ENCODE data around the gene RAB3IP. TPM values are rescaled to one million over a fixed set of nuclear protein-coding genes. Genes with fewer than 3 reads are reported as not detected.

The RAB3IP gene
- total and polyA plus RNA-seq, 12 donors, result 14.2 to 33.3 (median 22.5) TPM

DNA sequence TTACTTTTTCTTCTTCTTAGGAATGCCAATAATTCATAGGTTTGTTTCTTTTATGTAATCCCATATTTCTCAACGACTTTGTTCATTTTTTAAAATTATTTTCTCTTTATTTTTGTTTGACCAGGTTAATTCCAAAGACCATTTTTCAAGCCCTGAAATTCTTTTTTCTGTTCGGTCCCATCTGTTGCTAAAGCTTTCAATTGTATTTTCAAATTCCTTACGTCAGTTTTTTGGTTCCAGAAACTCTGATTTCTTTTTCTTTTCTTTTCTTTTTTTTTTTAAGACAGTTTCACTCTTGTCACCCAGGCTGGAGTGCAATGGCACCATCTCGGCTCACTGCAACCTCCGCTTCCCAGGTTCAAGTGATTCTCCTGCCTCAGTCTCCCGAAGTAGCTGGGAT is 27.6 kb downstream of the RAB3IP start:
- Histone ChIP-seq H3K27ac (no peak overlapping the region), H3K9me3 (peaks cover 0 to 88% (median 11%) of the 10 kb centered on the region in 11 donors), H3K27me3 (no peaks in the 10 kb centered on the region), H3K4me1 (no peaks in the 10 kb centered on the region), H3K4me3 (no peak overlapping the region), H3K36me3 (peaks cover 0 to 35% (median 4%) of the 10 kb centered on the region in 9 donors)
- no peak for DNase-seq
- 91 to 97% methylated on average over 6 of the region's 6 CpGs for WGBS, 2 donors
- TF ChIP-seq CTCF (IDR thresholded peaks at IDR 0.05), result no peak
- intact Hi-C loops (cut with DNase I), result loop anchor here in 1 of 10 donors (10.0 kb wide), 1 partner anchor 1891 kb away; no protein-coding TSS in a partner anchor
- ATAC-seq, result no peak

- Histone ChIP-seq H3K9me3 (peaks cover 0 to 5% (median 0%) of the 10 kb centered on the region in 11 donors), H3K27me3 (no peaks in the 10 kb centered on the region), H3K4me1 (no peaks in the 10 kb centered on the region), H3K27ac (no peak overlapping the region), H3K4me3 (no peak overlapping the region), H3K36me3 (no peaks in the 10 kb centered on the region)
- intact Hi-C loops (cut with DNase I), result no loop called here
- WGBS, 2 donors, result 53 to 62% methylated on average over 7 of the region's 7 CpGs
- TF ChIP-seq CTCF (IDR thresholded peaks at IDR 0.05), result peak in 1 of 9 donors; percentile 34
- ATAC-seq (no peak), DNase-seq (no peak)
These were observed 41.3 kb downstream of the RAB3IP start for GRCh38 chr12:69779928-69780327.

DNA sequence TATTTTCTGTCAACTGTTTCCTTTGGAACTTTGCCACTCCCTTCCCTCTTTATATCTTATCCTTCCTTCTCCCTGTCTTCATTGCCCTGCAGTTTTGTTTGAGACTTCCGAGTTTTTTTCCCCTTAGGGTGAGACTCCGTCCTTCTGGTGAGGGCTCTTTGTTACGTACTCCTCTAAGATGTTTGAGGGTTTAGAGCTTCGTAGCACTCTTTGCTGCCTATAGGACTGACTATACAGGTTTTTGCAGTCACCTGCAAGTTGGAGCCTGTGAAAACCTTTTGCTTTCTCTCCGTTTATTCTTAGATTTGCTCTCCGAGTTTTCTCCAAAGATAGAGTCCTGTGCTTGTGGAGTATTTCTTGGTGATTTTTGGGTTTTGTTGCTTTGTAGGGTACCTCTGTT is 44.7 kb downstream of the RAB3IP start:
- no peak for TF ChIP-seq CTCF (IDR thresholded peaks at IDR 0.05)
- no peaks in the 10 kb centered on the region for H3K27me3 ChIP-seq
- no peak overlapping the region for H3K4me3 ChIP-seq
- H3K27ac ChIP-seq, result no peak overlapping the region
- intact Hi-C loops (cut with DNase I), result no loop called here
- no peak for ATAC-seq
- H3K9me3 ChIP-seq, result peaks cover 0 to 5% (median 0%) of the 10 kb centered on the region in 11 donors
- H3K36me3 ChIP-seq, result peaks cover 0 to 12% (median 0%) of the 10 kb centered on the region in 9 donors
- no peaks in the 10 kb centered on the region for H3K4me1 ChIP-seq
- DNase-seq, result no peak
- WGBS, 2 donors, result 67 to 72% methylated on average over 6 of the region's 6 CpGs

- no peak for DNase-seq
- Histone ChIP-seq H3K27ac (no peak overlapping the region), H3K4me1 (no peaks in the 10 kb centered on the region), H3K4me3 (no peak overlapping the region), H3K27me3 (no peaks in the 10 kb centered on the region), H3K9me3 (peaks cover 0 to 33% (median 18%) of the 10 kb centered on the region in 11 donors), H3K36me3 (peaks cover 0 to 12% (median 0%) of the 10 kb centered on the region in 9 donors)
- intact Hi-C loops (cut with DNase I), result no loop called here
- no peak for TF ChIP-seq CTCF (IDR thresholded peaks at IDR 0.05)
- no peak for ATAC-seq
These were observed 50.7 kb downstream of the RAB3IP start for GRCh38 chr12:69789351-69789750.

All from heart right ventricle (tissue), 16 donors.